GM11168 (cell line): ENCODE measurements around the gene HPGDS.

Experiments used
- in situ Hi-C: fragments of 300-500 bp; cut with MboI; formaldehyde crosslinking; loops from one replicate; pipeline ENCODE4 v1.12.0; 2022; ENCODE audit warnings: low sequenced_read_pairs; ENCODE audit not compliant: unreplicated experiment

Gene HPGDS

GRCh38 chr4:94342694-94343093, at the start of gene HPGDS:
HPGDS (minus strand) TSS chr4:94342836; CDS start chr4:94334629, 8,207 bp downstream.
- in situ Hi-C loops: no loop called here

- in situ Hi-C loops: loop anchor here (25.0 kb wide), 1 partner anchor 604 kb away; no protein-coding TSS in a partner anchor
Observed at GRCh38 chr4:94390804-94391410, 48.3 kb upstream of the HPGDS start.

GRCh38 chr4:94389595-94390267, 47.1 kb upstream of the HPGDS start:
- in situ Hi-C loops: loop anchor here (25.0 kb wide), 1 partner anchor 602 kb away; no protein-coding TSS in a partner anchor

GRCh38 chr4:94387965-94388364, 45.3 kb upstream of the HPGDS start:
- in situ Hi-C loops: loop anchor here (25.0 kb wide), 1 partner anchor 601 kb away; no protein-coding TSS in a partner anchor

- in situ Hi-C loops: loop anchor here (25.0 kb wide), 1 partner anchor 598 kb away; no protein-coding TSS in a partner anchor
Observed at GRCh38 chr4:94385452-94385851, 42.8 kb upstream of the HPGDS start.

- in situ Hi-C loops: loop anchor here (25.0 kb wide), 1 partner anchor 596 kb away; no protein-coding TSS in a partner anchor
Observed at GRCh38 chr4:94382891-94383290, 40.3 kb upstream of the HPGDS start.

- in situ Hi-C loops: loop anchor here (25.0 kb wide), 1 partner anchor 591 kb away; no protein-coding TSS in a partner anchor
Observed at GRCh38 chr4:94378047-94378446, 35.4 kb upstream of the HPGDS start.

- in situ Hi-C loops: loop anchor here (25.0 kb wide), 1 partner anchor 590 kb away; no protein-coding TSS in a partner anchor
Observed at GRCh38 chr4:94377294-94377693, 34.7 kb upstream of the HPGDS start.

GRCh38 chr4:94375364-94375763, 32.7 kb upstream of the HPGDS start:
- in situ Hi-C loops: loop anchor here (25.0 kb wide), 1 partner anchor 588 kb away; no protein-coding TSS in a partner anchor

- in situ Hi-C loops: no loop called here
Observed at GRCh38 chr4:94373752-94374151, 31.1 kb upstream of the HPGDS start.

- in situ Hi-C loops: no loop called here
Observed at GRCh38 chr4:94372991-94373390, 30.4 kb upstream of the HPGDS start.

GRCh38 chr4:94372228-94372978, 29.8 kb upstream of the HPGDS start:
- in situ Hi-C loops: no loop called here

- in situ Hi-C loops: no loop called here
Observed at GRCh38 chr4:94371290-94371689, 28.7 kb upstream of the HPGDS start.

GRCh38 chr4:94370533-94371254, 28.1 kb upstream of the HPGDS start:
- in situ Hi-C loops: no loop called here

GRCh38 chr4:94369046-94369445, 26.4 kb upstream of the HPGDS start:
- in situ Hi-C loops: no loop called here

GRCh38 chr4:94368459-94368858, 25.8 kb upstream of the HPGDS start:
- in situ Hi-C loops: no loop called here

GRCh38 chr4:94365304-94365703, 22.7 kb upstream of the HPGDS start:
- in situ Hi-C loops: no loop called here

- in situ Hi-C loops: no loop called here
Observed at GRCh38 chr4:94364527-94364926, 21.9 kb upstream of the HPGDS start.

GRCh38 chr4:94363136-94363655, 20.6 kb upstream of the HPGDS start:
- in situ Hi-C loops: no loop called here

GRCh38 chr4:94359838-94360237, 17.2 kb upstream of the HPGDS start:
- in situ Hi-C loops: no loop called here
